Progenitor cell of endocrine pancreas (in vitro differentiated cells): ENCODE measurements around the gene GFRA1. TPM values are rescaled to one million over a fixed set of nuclear protein-coding genes. Genes with fewer than 3 reads are reported as not detected.

ENCODE experiments used
- DNase-seq: peaks from one replicate; pipeline ENCODE4 v3.0.0; 2021; ENCODE audit warnings: low spot score; ENCODE audit not compliant: unreplicated experiment
- H3K27ac Mint-ChIP-seq: 2 replicates; pipeline ENCODE4 v1.8.0; 2021; ENCODE audit warnings: mild to moderate bottlenecking, moderate library complexity, mixed read lengths
- H3K27me3 Mint-ChIP-seq: 2 replicates; pipeline ENCODE4 v1.8.0; 2021; ENCODE audit warnings: mixed read lengths
- H3K36me3 Mint-ChIP-seq: 2 replicates; pipeline ENCODE4 v1.8.0; 2022; ENCODE audit warnings: mixed read lengths; ENCODE audit not compliant: insufficient read depth
- H3K4me1 Mint-ChIP-seq: 2 replicates; pipeline ENCODE4 v1.8.0; 2021; ENCODE audit warnings: low read depth, mixed read lengths
- H3K4me3 Mint-ChIP-seq: 2 replicates; pipeline ENCODE4 v1.8.0; 2021; ENCODE audit warnings: low read depth, mild to moderate bottlenecking, moderate library complexity, mixed read lengths
- H3K9me3 Mint-ChIP-seq: 2 replicates; pipeline ENCODE4 v1.8.0; 2021; ENCODE audit warnings: low read depth, mixed read lengths
- CTCF ChIP-seq: fragments of 200-600 bp; sonication (generic); IDR thresholded peaks from one replicate; pipeline ENCODE4 v1.5.0; 2021; ENCODE audit warnings: antibody characterized with exemption, mild to moderate bottlenecking; ENCODE audit not compliant: unreplicated experiment
- total RNA-seq: library from RNA; stranded (reverse); gene quantifications from 2 replicates; pipeline ENCODE4 v1.2.1, GENCODE V29; 2021

The GFRA1 gene
- total RNA-seq, 1 donor from 2014 or later = 8.7 TPM

GRCh38 chr10:116069856-116070255 is 203.2 kb downstream of the GFRA1 start:
- peaks cover 7% of the 10 kb centered on the region for H3K27me3 Mint-ChIP-seq
- H3K4me1 Mint-ChIP-seq = peaks cover 9% of the 10 kb centered on the region
- H3K27ac Mint-ChIP-seq = no peak overlapping the region
- no peak for DNase-seq
- no peak for TF ChIP-seq CTCF
- H3K9me3 Mint-ChIP-seq = no peaks in the 10 kb centered on the region
- H3K36me3 Mint-ChIP-seq = no peaks in the 10 kb centered on the region
- no peak overlapping the region for H3K4me3 Mint-ChIP-seq

GRCh38 chr10:116067825-116068224 is 205.2 kb downstream of the GFRA1 start:
- no peaks in the 10 kb centered on the region for H3K9me3 Mint-ChIP-seq
- H3K27ac Mint-ChIP-seq = no peak overlapping the region
- H3K36me3 Mint-ChIP-seq = no peaks in the 10 kb centered on the region
- no peak for TF ChIP-seq CTCF
- no peak overlapping the region for H3K4me3 Mint-ChIP-seq
- no peak for DNase-seq
- peaks cover 21% of the 10 kb centered on the region for H3K27me3 Mint-ChIP-seq
- peaks cover 9% of the 10 kb centered on the region for H3K4me1 Mint-ChIP-seq

GRCh38 chr10:116063107-116063506 is 209.9 kb downstream of the GFRA1 start:
- no peak overlapping the region for H3K27ac Mint-ChIP-seq
- no peak for DNase-seq
- H3K27me3 Mint-ChIP-seq = peaks cover 36% of the 10 kb centered on the region
- H3K4me1 Mint-ChIP-seq = peaks cover 17% of the 10 kb centered on the region
- H3K9me3 Mint-ChIP-seq = no peaks in the 10 kb centered on the region
- no peaks in the 10 kb centered on the region for H3K36me3 Mint-ChIP-seq
- TF ChIP-seq CTCF = no peak
- no peak overlapping the region for H3K4me3 Mint-ChIP-seq

GRCh38 chr10:116060864-116061263 is 212.1 kb downstream of the GFRA1 start:
- Mint-ChIP-seq H3K9me3 (no peaks in the 10 kb centered on the region), H3K4me3 (no peak overlapping the region), H3K4me1 (peaks cover 18% of the 10 kb centered on the region), H3K27ac (no peak overlapping the region), H3K36me3 (no peaks in the 10 kb centered on the region), H3K27me3 (peaks cover 29% of the 10 kb centered on the region)
- DNase-seq = no peak
- TF ChIP-seq CTCF = no peak

GRCh38 chr10:116059320-116059719 is 213.7 kb downstream of the GFRA1 start:
- Mint-ChIP-seq H3K4me1 (peaks cover 18% of the 10 kb centered on the region), H3K36me3 (no peaks in the 10 kb centered on the region), H3K4me3 (no peak overlapping the region), H3K9me3 (no peaks in the 10 kb centered on the region), H3K27ac (no peak overlapping the region), H3K27me3 (peaks cover 27% of the 10 kb centered on the region)
- no peak for TF ChIP-seq CTCF
- no peak for DNase-seq
